GM12878 (cell line): ENCODE results near the gene CELSR1. TPM values are rescaled to one million over a fixed set of nuclear protein-coding genes. Genes with fewer than 3 reads are reported as not detected.

ENCODE experiments used
- ATAC-seq: fragments of 200-7000 bp; cut with Tn5 transposase; 3 replicates; pipeline ENCODE4 v1.9.1; 2020; ENCODE audit warnings: mild to moderate bottlenecking, moderate library complexity
- BruUV-seq: library from RNA; stranded (reverse); fragments of 400-500 nt; replicated peaks from 2 replicates; lab custom pipeline; 2021; lab: Mats Ljungman, UMichigan
- CTCF ChIA-PET: fragments of 300-600 bp; sonication (Branson Sonifier 250); formaldehyde crosslinking; extraction: SDS; loops from one replicate; lab custom pipeline; 2021; ENCODE audit warnings: inconsistent platforms; lab: Yijun Ruan, JAX
- POLR2A ChIA-PET: fragments of 350-600 bp; formaldehyde crosslinking; extraction: SDS; loops from one replicate; lab custom pipeline; 2021; ENCODE audit warnings: inconsistent platforms; lab: Charles Lee
- RAD21 ChIA-PET: fragments of 300-600 bp; sonication (Branson Sonifier 250); formaldehyde crosslinking; loops from one replicate; lab custom pipeline; 2023; ENCODE audit warnings: antibody characterized with exemption; ENCODE audit not compliant: unreplicated experiment; lab: Charles Lee
- SMC1A ChIA-PET: fragments of 300-600 bp; sonication (Branson Sonifier 250); formaldehyde crosslinking; loops from one replicate; lab custom pipeline; 2023; ENCODE audit not compliant: unreplicated experiment, uncharacterized antibody; lab: Charles Lee
- DNase-seq: peaks from one replicate; pipeline ENCODE4 v3.0.0-alpha.2; 2011; ENCODE audit warnings: low read depth, low spot score
- FAIRE-seq: peaks from 3 replicates; lab custom pipeline; 2011; peaks lifted over from hg19 to GRCh38; lab: Jason Lieb, UNC
- H2AFZ ChIP-seq: 2 replicates; pipeline ENCODE4 v1.6.0; 2011; ENCODE audit warnings: low read depth, low read length, control low read depth; ENCODE audit not compliant: control insufficient read depth
- H3K27ac ChIP-seq: 2 replicates; pipeline ENCODE4 v1.5.1; 2011; ENCODE audit warnings: control low read depth; ENCODE audit not compliant: control insufficient read depth, insufficient read depth
- H3K27me3 ChIP-seq, 2 experiments: replicated peaks in 1 of 2; 2 replicates each; pipeline versions ENCODE4 v1.6.0 to v1.6.1; 2011; ENCODE audit warnings: low read length in 1 of 2; ENCODE audit not compliant: control insufficient read depth in 2 of 2, insufficient read depth in 2 of 2
- H3K36me3 ChIP-seq, 2 experiments: 2 replicates each; pipeline ENCODE4 v1.5.1; 2011; ENCODE audit warnings: low read length in 1 of 2; ENCODE audit not compliant: control insufficient read depth in 2 of 2, insufficient read depth in 2 of 2
- H3K4me1 ChIP-seq: 2 replicates; pipeline ENCODE4 v1.6.1; 2011; ENCODE audit warnings: mild to moderate bottlenecking, low read length, moderate library complexity, mixed read lengths; ENCODE audit not compliant: control insufficient read depth, insufficient read depth
- H3K4me2 ChIP-seq: 2 replicates; pipeline ENCODE4 v1.6.0; 2011; ENCODE audit warnings: control low read depth; ENCODE audit not compliant: control insufficient read depth, insufficient read depth
- H3K4me3 ChIP-seq: fragments of 200-600 bp; sonication (generic); 2 replicates; pipeline ENCODE4 v1.5.1; 2016
- H3K79me2 ChIP-seq: 2 replicates; pipeline ENCODE4 v1.6.0; 2011; ENCODE audit warnings: low read length; ENCODE audit not compliant: control insufficient read depth, insufficient read depth
- H3K9ac ChIP-seq: 2 replicates; pipeline ENCODE4 v1.8.0; 2011; ENCODE audit warnings: low read length, control low read depth, mixed read lengths; ENCODE audit not compliant: control insufficient read depth, insufficient read depth
- H3K9me3 ChIP-seq: replicated peaks from 3 replicates; pipeline ENCODE4 v1.5.1; 2011; ENCODE audit warnings: mild to moderate bottlenecking, low read length; ENCODE audit not compliant: control insufficient read depth, insufficient read depth
- H4K20me1 ChIP-seq: 2 replicates; pipeline ENCODE4 v1.6.0; 2011; ENCODE audit not compliant: control insufficient read depth, insufficient read depth
- CTCF ChIP-seq, 3 experiments: IDR thresholded peaks in 2 of 3; conservative IDR thresholded peaks in 1 of 3; 2 replicates each; pipeline ENCODE4 v1.5.1; 2011; ENCODE audit warnings: low read depth in 3 of 3, low read length in 3 of 3, mild to moderate bottlenecking in 3 of 3, control low read depth in 2 of 3, moderate library complexity in 2 of 3, inconsistent platforms in 1 of 3, mixed read lengths in 1 of 3; ENCODE audit not compliant: control insufficient read depth in 2 of 3, insufficient read depth in 1 of 3; ENCODE audit errors: extremely low read depth in 1 of 3
- E2F8 ChIP-seq: fragments of 450-650 bp; IDR thresholded peaks from 2 replicates; pipeline ENCODE4 v1.6.1; 2018; ENCODE audit warnings: mild to moderate bottlenecking, low read depth, moderate library complexity; ENCODE audit not compliant: partially characterized antibody
- GABPA ChIP-seq: IDR thresholded peaks from 2 replicates; pipeline ENCODE4 v1.6.1; 2014; ENCODE audit warnings: antibody characterized with exemption, low read depth, mild to moderate bottlenecking, inconsistent platforms
- JUNB ChIP-seq: IDR thresholded peaks from 2 replicates; pipeline ENCODE4 v1.6.1; 2016; ENCODE audit warnings: antibody characterized with exemption, mild to moderate bottlenecking
- NBN ChIP-seq: fragments of 450-650 bp; IDR thresholded peaks from 2 replicates; pipeline ENCODE4 v1.6.1; 2016
- NRF1 ChIP-seq: conservative IDR thresholded peaks from 2 replicates; pipeline ENCODE4 v1.6.1; 2011; ENCODE audit warnings: mild to moderate bottlenecking, low read depth, low read length, improper control_type of control experiment
- POLR2AphosphoS2 ChIP-seq: IDR thresholded peaks from 2 replicates; pipeline ENCODE4 v1.6.1; 2011; ENCODE audit warnings: low read depth, mild to moderate bottlenecking, low read length, improper control_type of control experiment, moderate library complexity
- SMAD1 ChIP-seq: fragments of 450-650 bp; IDR thresholded peaks from 2 replicates; pipeline ENCODE4 v1.6.1; 2018; ENCODE audit warnings: mild to moderate bottlenecking, low read depth; ENCODE audit not compliant: partially characterized antibody
- SP1 ChIP-seq: IDR thresholded peaks from one replicate; pipeline ENCODE4 v1.6.1; 2011; ENCODE audit warnings: low read depth, low read length
- SUZ12 ChIP-seq: fragments of 200-600 bp; sonication (generic); IDR thresholded peaks from one replicate; pipeline ENCODE4 v1.6.1; 2018; ENCODE audit warnings: antibody characterized with exemption, mild to moderate bottlenecking; ENCODE audit not compliant: unreplicated experiment
- ZNF207 ChIP-seq: fragments of 450-650 bp; IDR thresholded peaks from 2 replicates; pipeline ENCODE4 v1.6.1; 2014; ENCODE audit warnings: antibody characterized with exemption, mild to moderate bottlenecking, borderline replicate concordance
- ZNF217 ChIP-seq: fragments of 450-650 bp; IDR thresholded peaks from 2 replicates; pipeline ENCODE4 v1.6.1; 2017; ENCODE audit warnings: antibody characterized with exemption, mild to moderate bottlenecking
- whole genome bisulfite sequencing: methylation state at CpG from one replicate; pipeline ENCODE4 v1.1.6; 2016; ENCODE audit warnings: low lambda C conversion rate; ENCODE audit not compliant: insufficient replicate concordance, insufficient coverage; ENCODE audit errors: missing lambda C conversion rate; 5-methylcytosine and 5-hydroxymethylcytosine counted together
- in situ Hi-C: fragments of 300-500 bp; cut with MboI; formaldehyde crosslinking; loops from 9 replicates; pipeline ENCODE4 v1.14.3; 2018; ENCODE audit warnings: mixed read lengths
- intact Hi-C: fragments of 100-400 bp; cut with micrococcal nuclease; formaldehyde crosslinking; loops from one replicate; pipeline ENCODE4 v1.14.2; 2022; ENCODE audit not compliant: unreplicated experiment
- polyA plus RNA-seq, 11 experiments: library from polyadenylated mRNA; depleted of rRNA in 4 of 11; unstranded in 6 of 11; stranded (reverse) in 5 of 11; fragments of >200 nt; fragmentation: Nextera tagmentation in 4 of 11; fragmentation: Illumina TruSeq in 1 of 11; extraction: Ambion mirVana in 4 of 11; extraction: Trizol in 1 of 11; gene quantifications; 1 replicate in 1 of 11; 2 replicates in 10 of 11; pipeline versions ENCODE4 v1.2.1 to v1.2.3, GENCODE V29; 2011 to 2016; ENCODE audit warnings: inconsistent platforms in 2 of 11, missing spikeins in 2 of 11, low read depth in 1 of 11
- total RNA-seq, 4 experiments: library from RNA; depleted of rRNA in 3 of 4; stranded (reverse); fragments of >200 nt in 3 of 4; fragmentation: Illumina TruSeq in 1 of 4; extraction: Trizol in 1 of 4; gene quantifications; 2 replicates each; pipeline versions ENCODE4 v1.2.1 to v1.2.3, GENCODE V29; 2013 to 2021
- TF ChIP-seq, protein P1 (sequence below): IDR thresholded peaks from 2 replicates; pipeline ENCODE4 v1.6.1; 2012; ENCODE audit warnings: mild to moderate bottlenecking, low read depth, low read length
- TF ChIP-seq, protein P2 (sequence below): fragments of 450-650 bp; IDR thresholded peaks from 2 replicates; pipeline ENCODE4 v1.6.1; 2016; ENCODE audit warnings: mild to moderate bottlenecking

The CELSR1 gene
- total and polyA plus RNA-seq, 10 of the 15 experiments (the other 5 are each of a cell fraction or from before 2014, with no cell fraction given) = 0.05 to 1.7 (median 0.35) TPM; not detected in 2

DNA sequence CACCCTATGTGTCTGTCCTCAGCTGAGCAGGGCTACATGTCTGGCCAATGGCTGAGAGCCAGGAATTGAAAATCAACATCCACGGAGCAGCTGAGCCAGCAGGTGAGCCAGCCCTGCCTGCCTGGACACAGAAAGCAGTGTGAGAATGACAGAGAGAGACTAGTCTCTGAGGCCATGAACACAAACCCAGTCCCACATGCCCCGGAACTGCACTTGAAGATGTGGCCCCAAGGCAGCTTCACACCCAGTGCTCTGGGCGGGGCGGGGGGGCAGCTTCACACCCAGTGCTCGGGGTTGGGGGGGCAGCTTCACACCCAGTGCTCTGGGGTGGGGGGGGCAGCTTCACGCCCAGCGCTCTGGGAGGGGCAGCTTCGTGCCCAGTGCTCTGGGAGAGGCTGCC, 164.3 kb downstream of the CELSR1 start:
- H3K36me3 ChIP-seq = no peaks in the 10 kb centered on the region
- H3K27ac ChIP-seq = no peak overlapping the region
- ChIA-PET CTCF (no interaction called here), POLR2A (no interaction called here), RAD21 (no interaction called here), SMC1A (no interaction called here)
- peaks cover 6% of the 10 kb centered on the region for H3K4me1 ChIP-seq
- TF ChIP-seq, protein P1, sequence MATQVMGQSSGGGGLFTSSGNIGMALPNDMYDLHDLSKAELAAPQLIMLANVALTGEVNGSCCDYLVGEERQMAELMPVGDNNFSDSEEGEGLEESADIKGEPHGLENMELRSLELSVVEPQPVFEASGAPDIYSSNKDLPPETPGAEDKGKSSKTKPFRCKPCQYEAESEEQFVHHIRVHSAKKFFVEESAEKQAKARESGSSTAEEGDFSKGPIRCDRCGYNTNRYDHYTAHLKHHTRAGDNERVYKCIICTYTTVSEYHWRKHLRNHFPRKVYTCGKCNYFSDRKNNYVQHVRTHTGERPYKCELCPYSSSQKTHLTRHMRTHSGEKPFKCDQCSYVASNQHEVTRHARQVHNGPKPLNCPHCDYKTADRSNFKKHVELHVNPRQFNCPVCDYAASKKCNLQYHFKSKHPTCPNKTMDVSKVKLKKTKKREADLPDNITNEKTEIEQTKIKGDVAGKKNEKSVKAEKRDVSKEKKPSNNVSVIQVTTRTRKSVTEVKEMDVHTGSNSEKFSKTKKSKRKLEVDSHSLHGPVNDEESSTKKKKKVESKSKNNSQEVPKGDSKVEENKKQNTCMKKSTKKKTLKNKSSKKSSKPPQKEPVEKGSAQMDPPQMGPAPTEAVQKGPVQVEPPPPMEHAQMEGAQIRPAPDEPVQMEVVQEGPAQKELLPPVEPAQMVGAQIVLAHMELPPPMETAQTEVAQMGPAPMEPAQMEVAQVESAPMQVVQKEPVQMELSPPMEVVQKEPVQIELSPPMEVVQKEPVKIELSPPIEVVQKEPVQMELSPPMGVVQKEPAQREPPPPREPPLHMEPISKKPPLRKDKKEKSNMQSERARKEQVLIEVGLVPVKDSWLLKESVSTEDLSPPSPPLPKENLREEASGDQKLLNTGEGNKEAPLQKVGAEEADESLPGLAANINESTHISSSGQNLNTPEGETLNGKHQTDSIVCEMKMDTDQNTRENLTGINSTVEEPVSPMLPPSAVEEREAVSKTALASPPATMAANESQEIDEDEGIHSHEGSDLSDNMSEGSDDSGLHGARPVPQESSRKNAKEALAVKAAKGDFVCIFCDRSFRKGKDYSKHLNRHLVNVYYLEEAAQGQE = no peak
- TF ChIP-seq GABPA (no peak), SP1 (no peak), CTCF (IDR thresholded peaks at IDR 0.05 in 2 of 3, conservative IDR thresholded peaks at IDR 0.05 in 1 of 3; ENCODE audit: control insufficient read depth in 2 of 3, extremely low read depth in 1 of 3, insufficient read depth in 1 of 3, low read depth in 3 of 3, low read length in 3 of 3) (no peak), E2F8 (no peak), NRF1 (no peak), JUNB (no peak), SUZ12 (no peak), POLR2AphosphoS2 (no peak), SMAD1 (no peak), ZNF207 (no peak), ZNF217 (no peak), NBN (no peak)
- TF ChIP-seq, protein P2, sequence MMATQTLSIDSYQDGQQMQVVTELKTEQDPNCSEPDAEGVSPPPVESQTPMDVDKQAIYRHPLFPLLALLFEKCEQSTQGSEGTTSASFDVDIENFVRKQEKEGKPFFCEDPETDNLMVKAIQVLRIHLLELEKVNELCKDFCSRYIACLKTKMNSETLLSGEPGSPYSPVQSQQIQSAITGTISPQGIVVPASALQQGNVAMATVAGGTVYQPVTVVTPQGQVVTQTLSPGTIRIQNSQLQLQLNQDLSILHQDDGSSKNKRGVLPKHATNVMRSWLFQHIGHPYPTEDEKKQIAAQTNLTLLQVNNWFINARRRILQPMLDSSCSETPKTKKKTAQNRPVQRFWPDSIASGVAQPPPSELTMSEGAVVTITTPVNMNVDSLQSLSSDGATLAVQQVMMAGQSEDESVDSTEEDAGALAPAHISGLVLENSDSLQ = no peak
- H3K9ac ChIP-seq = no peak overlapping the region
- in situ Hi-C loops (no loop called here), intact Hi-C loops (no loop called here)
- no TSS peak for BruUV-seq
- DNase-seq (no peak), FAIRE-seq (no peak), ATAC-seq (no peak)
- no peak overlapping the region for H3K4me3 ChIP-seq
- H3K79me2 ChIP-seq = no peaks in the 10 kb centered on the region
- H3K27me3 ChIP-seq = no peaks in the 10 kb centered on the region
- 11% methylated on average over 7 of the region's 8 CpGs for WGBS
- no peak overlapping the region for H3K4me2 ChIP-seq
- peaks cover 3% of the 10 kb centered on the region; the same call in 2 of the 3 replicates for H3K9me3 ChIP-seq
- H4K20me1 ChIP-seq = no peaks in the 10 kb centered on the region
- no peak overlapping the region for H2AFZ ChIP-seq
